Measurements from ENCODE around the gene BOK.

The BOK gene

DNA sequence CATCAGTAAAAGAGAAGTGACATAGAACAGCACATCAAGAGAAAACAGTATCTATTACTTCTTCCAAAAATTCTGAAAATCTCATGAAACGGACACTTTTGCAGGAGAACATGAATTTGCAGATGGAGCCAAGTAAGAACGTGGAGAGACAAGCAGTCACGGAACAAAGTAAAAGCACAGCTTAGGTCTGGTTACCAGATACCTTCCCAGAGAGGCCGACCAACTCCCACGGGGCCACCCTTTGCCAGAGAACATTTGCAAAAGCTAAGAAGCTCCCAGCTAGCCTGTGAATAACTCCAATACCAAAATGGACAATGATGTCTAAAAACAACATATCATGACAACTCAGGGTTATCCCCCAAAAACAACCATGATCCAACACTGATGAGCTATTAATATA, 39.5 kb downstream of the BOK start:
- DNase-seq, result no peak

- DNase-seq, result no peak
Measured at GRCh38 chr2:241598487-241598886, 39.9 kb downstream of the BOK start.

- DNase-seq, result no peak
Measured at GRCh38 chr2:241599615-241600014, 41.1 kb downstream of the BOK start.

GRCh38 chr2:241601841-241602240, 43.3 kb downstream of the BOK start:
- no peak for DNase-seq

- no peak for DNase-seq
Measured at GRCh38 chr2:241602720-241603119, 44.2 kb downstream of the BOK start.

DNA sequence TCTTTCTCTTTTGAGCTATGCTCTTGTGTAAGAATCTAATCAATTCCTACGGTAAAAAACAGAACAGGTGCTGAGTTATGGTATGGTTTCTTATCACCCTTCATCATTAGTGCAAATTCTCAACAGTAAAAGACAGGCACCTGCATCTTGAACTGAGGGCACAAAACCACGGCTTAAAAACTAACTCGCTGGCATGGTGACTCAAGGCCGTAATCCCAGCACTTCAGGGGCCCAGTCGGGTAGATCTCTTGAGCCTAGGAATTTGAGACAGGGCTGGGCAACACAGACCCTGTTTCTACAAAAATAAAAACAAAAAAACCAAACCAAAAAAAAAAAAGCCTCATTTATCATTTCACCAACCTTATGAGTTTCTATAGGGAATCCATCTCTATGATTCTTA, 45.1 kb downstream of the BOK start:
- DNase-seq, result no peak

GRCh38 chr2:241606186-241606585, 47.6 kb downstream of the BOK start:
- no peak for DNase-seq

DNA sequence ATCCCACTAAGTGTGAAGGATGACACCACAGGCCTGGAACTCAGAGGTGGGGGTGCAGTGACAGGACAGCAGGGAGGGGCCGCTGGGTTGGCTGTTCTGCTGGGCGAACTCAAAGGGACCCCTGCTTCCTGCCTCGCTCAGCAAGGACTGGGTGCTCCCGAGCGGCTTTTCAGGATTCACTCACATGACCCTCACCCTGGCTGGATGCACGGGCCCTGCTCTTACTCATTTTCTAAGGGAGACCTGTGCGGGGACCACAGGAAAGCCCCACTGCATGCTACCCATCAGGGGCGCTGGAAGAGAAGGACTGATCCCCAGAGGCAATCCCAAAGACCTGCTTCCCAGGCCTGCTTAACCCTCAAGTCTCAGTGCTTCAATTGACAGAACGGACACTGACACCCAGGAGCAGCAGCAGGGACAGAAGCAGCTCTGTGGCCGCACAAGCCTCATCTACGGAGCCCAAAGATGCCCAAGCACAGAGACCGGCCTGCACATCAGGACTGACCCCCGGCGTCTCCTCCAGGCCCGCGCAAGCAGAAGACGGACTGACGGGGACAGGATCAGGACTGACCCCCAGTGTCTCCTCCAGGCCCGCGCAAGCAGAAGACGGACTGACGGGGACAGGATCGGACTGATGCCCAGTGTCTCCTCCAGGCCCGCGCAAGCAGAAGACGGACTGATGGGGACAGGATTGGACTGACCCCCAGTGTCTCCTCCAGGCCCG, 48.8 kb downstream of the BOK start:
- no peak for DNase-seq

DNA sequence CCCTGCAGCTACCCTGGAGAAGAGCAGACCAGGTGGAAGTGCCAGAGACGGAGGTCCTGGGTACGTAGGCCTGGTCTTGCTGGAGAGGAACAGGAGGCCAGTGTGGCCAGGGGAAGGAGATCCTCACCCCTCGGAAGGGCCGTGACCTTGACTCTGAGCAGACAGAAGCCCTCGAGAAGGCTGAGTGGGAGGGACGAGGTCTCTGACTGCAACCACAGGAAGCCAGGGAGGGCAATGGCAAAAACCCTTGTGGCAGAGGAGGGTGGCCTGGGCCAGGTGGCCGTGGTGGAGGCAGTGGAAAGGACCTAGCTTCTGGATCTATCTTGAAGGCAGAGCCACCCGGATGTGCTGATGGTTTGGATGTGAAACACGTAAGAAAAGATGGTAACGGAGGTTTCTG, 50.3 kb downstream of the BOK start:
- no peak for DNase-seq

- DNase-seq, result peak in 51 of 58 donors; percentile 6 to 75 (median 47)
Measured at GRCh38 chr2:241609859-241610793, 51.6 kb downstream of the BOK start.

GRCh38 chr2:241611062-241611461, 52.5 kb downstream of the BOK start:
- DNase-seq, result no peak

GRCh38 chr2:241612156-241613016, 53.8 kb downstream of the BOK start:
- DNase-seq, result no peak

DNA sequence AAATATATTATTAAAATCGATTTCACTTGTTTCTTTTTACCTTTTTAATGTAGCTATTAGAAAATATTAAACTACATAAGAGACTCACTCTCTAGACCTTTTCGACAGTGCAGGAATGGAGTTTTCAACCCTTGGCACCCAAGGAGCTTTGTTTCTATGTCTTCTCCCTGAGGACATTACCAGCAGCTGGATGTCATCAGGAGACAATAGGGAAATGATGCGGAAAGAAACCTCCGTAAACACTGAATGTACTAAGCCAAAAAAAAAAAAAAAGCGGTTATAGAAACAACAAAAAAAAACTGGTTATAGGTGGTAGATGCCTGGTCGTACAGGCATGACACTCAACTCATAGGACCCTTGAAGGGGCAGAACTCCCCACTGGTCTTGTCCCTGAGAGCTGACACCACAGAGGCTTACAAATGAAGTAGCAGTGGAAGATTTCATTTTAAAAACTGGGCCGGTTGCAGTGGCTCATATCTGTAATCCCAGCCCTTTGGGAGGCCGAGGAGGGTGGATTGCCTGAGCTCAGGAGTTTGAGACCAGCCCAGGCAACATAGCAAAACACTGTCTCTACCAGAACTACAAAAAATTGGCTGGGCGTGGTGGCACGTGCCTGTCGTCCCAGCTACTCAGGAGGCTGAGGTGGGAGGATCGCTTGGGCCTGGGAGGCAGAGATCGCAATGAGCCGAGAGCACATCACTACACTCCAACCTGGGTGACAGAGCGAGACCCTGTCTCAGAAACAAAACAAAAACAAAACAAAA, 54.7 kb downstream of the BOK start:
- DNase-seq, result no peak

- no peak for DNase-seq
Measured at GRCh38 chr2:241615041-241615440, 56.5 kb downstream of the BOK start.

DNA sequence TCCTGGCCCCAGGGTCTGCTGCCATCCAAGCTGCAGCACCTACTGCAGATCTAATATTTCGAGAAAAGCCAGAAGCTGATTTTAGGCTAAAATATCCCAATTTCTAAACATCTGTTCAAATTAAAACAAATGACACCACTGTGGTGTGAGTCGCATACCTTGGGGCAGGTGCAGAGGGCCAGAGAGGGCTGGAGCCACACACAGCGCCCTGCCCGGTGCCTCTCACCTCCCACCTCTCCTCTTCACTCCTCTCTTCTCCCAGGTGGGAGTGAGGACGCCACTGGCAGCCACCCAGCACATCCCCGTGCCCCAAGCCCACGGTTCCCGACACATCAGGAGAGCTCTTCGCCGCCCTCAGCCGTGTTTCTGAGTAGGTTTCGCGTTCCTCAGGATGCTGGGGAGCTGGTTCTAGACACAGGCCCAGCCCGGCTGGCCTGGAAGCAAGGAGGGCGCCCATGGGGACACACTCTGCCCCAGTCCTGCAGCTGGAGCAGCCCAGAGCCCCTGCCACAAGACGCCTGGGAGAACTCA, 57.0 kb downstream of the BOK start:
- DNase-seq, result no peak

- no peak for DNase-seq
Measured at GRCh38 chr2:241616168-241617125, 57.9 kb downstream of the BOK start.

DNA sequence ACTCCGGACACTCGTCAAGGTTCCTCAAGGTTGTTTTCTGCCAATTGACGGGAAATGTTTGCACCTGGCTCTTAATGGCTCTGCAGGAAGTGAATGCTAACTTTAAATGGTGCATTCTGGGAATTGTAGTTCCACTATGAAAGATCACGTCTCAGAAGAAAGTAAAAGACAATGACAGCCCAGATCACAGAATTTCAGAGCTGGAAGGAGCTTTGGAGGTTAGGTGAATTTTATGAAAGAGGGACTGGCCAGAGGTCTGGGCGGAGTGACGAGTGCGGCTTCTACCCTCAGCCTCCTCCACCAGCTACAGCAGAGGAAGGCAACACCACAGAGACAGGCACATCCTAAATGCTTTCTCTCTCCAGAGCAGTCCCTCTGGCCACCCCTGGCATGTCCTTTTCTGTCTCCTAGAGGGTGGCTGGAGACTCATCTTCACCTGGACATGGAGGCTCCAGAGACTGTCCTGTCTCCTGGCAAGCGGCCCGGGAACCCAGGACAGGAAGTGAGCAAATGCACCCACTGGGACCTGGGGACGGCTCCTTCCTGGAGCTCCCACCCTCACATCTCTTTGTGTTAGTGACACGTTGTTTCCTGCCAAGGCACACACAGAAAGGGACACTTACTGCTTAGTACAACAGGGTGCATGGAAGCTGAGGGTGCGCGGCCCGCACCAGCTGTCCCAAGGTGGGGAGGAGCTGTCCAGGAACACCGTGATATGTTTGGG, 59.0 kb downstream of the BOK start:
- DNase-seq, result peak in 2 of 58 donors; percentile 21 to 37

GRCh38 chr2:241618296-241618805, 59.8 kb downstream of the BOK start:
- DNase-seq, result no peak
